Peyer's patch (tissue), 4 donors: ENCODE measurements around the gene ALPL. TPM values are rescaled to one million over a fixed set of nuclear protein-coding genes. Genes with fewer than 3 reads are reported as not detected.
A peak's percentile ranks its signal among the peaks of the same experiment; 100 is the strongest.

ENCODE experiments used
- DNase-seq, 3 donors: peaks; one replicate each; pipeline ENCODE4 v3.0.0-alpha.2; 2017 to 2019
- H3K27ac ChIP-seq, 4 donors: fragments of 200-600 bp; sonication (generic); one replicate each; pipeline ENCODE4 v1.5.1; 2016 to 2019
- H3K27me3 ChIP-seq, 2 donors: fragments of 200-600 bp; sonication (generic); one replicate each; pipeline ENCODE4 v1.5.1; 2019
- H3K36me3 ChIP-seq, 3 donors: fragments of 200-600 bp; sonication (generic); one replicate each; pipeline ENCODE4 v1.5.1; 2016 to 2019
- H3K4me1 ChIP-seq, 4 donors: fragments of 200-600 bp; sonication (generic); one replicate each; pipeline ENCODE4 v1.5.1; 2016 to 2019
- H3K4me3 ChIP-seq, 4 donors: fragments of 200-600 bp; sonication (generic); 1 replicate in 3 of 4; 2 replicates in 1 of 4; pipeline ENCODE4 v1.5.1; 2016 to 2019; ENCODE audit warnings: mild to moderate bottlenecking in 1 of 4
- H3K9me3 ChIP-seq, 4 donors: fragments of 200-600 bp; sonication (generic); one replicate each; pipeline ENCODE4 v1.5.1; 2016 to 2019; ENCODE audit warnings: mild to moderate bottlenecking in 1 of 4
- CTCF ChIP-seq, 6 experiments: fragments of 450-650 bp in 4 of 6; fragments of 200-600 bp in 2 of 6; sonication (generic) in 1 of 6; IDR thresholded peaks; one replicate each; pipeline ENCODE4 v1.5.1; 2017 to 2019; ENCODE audit warnings: antibody characterized with exemption in 6 of 6, mild to moderate bottlenecking in 3 of 6, moderate library complexity in 1 of 6
- POLR2A ChIP-seq, 2 donors: fragments of 450-650 bp; IDR thresholded peaks; one replicate each; pipeline ENCODE4 v1.5.1; 2017; ENCODE audit warnings: antibody characterized with exemption in 2 of 2, mild to moderate bottlenecking in 2 of 2, moderate library complexity in 2 of 2
- total RNA-seq, 4 donors: library from RNA; depleted of rRNA; stranded (reverse); fragments of >200 nt; gene quantifications; one replicate each; pipeline ENCODE4 v1.1.0, GENCODE V29; 2016

The ALPL gene
- total RNA-seq, 4 donors from 2014 or later = 0.70 to 10.7 (median 2.2) TPM

GRCh38 chr1:21522525-21523038 lies 13.4 kb downstream of the ALPL start:
- Histone ChIP-seq H3K27ac (no peak overlapping the region), H3K27me3 (no peaks in the 10 kb centered on the region), H3K36me3 (no peaks in the 10 kb centered on the region), H3K4me1 (peaks cover 0 to 16% (median 0%) of the 10 kb centered on the region in 4 donors), H3K4me3 (no peak overlapping the region), H3K9me3 (no peaks in the 10 kb centered on the region)
- no peak for DNase-seq
- no peak for TF ChIP-seq CTCF (IDR thresholded peaks at IDR 0.05)
- TF ChIP-seq POLR2A (IDR thresholded peaks at IDR 0.05) = no peak

- no peak for DNase-seq
- Histone ChIP-seq H3K36me3 (no peaks in the 10 kb centered on the region), H3K9me3 (no peaks in the 10 kb centered on the region), H3K27me3 (no peaks in the 10 kb centered on the region), H3K4me3 (no peak overlapping the region), H3K4me1 (peaks cover 0 to 16% (median 0%) of the 10 kb centered on the region in 4 donors), H3K27ac (peak overlapping the region in 1 of 4 donors; percentile 2)
- TF ChIP-seq CTCF (IDR thresholded peaks at IDR 0.05) (no peak), POLR2A (IDR thresholded peaks at IDR 0.05) (no peak)
These were observed 14.1 kb downstream of the ALPL start for GRCh38 chr1:21523297-21523813.

GRCh38 chr1:21524220-21524619 lies 15.0 kb downstream of the ALPL start:
- TF ChIP-seq CTCF (IDR thresholded peaks at IDR 0.05) (no peak), POLR2A (IDR thresholded peaks at IDR 0.05) (no peak)
- H3K27ac ChIP-seq = no peak overlapping the region

GRCh38 chr1:21524686-21525339 lies 15.6 kb downstream of the ALPL start:
- DNase-seq = peak in 2 of 3 donors; percentile 58 to 66

More at GRCh38 chr1:21524220-21524619, 15.0 kb downstream of the ALPL start:
- no peaks in the 10 kb centered on the region for H3K36me3 ChIP-seq
- H3K9me3 ChIP-seq = no peaks in the 10 kb centered on the region
- H3K4me3 ChIP-seq = no peak overlapping the region
- no peaks in the 10 kb centered on the region for H3K27me3 ChIP-seq
- H3K4me1 ChIP-seq = peaks cover 0 to 16% (median 0%) of the 10 kb centered on the region in 4 donors
- DNase-seq = no peak

GRCh38 chr1:21525340-21525717 lies 16.1 kb downstream of the ALPL start:
- TF ChIP-seq POLR2A (IDR thresholded peaks at IDR 0.05) = no peak
- no peak for TF ChIP-seq CTCF (IDR thresholded peaks at IDR 0.05)
- Histone ChIP-seq H3K27me3 (no peaks in the 10 kb centered on the region), H3K36me3 (no peaks in the 10 kb centered on the region), H3K9me3 (no peaks in the 10 kb centered on the region), H3K27ac (peak overlapping the region in 1 of 4 donors; percentile 30), H3K4me3 (no peak overlapping the region), H3K4me1 (peaks cover 0 to 16% (median 0%) of the 10 kb centered on the region in 4 donors)
- no peak for DNase-seq

More at GRCh38 chr1:21524686-21525339, 15.6 kb downstream of the ALPL start:
- no peaks in the 10 kb centered on the region for H3K27me3 ChIP-seq
- peaks cover 0 to 16% (median 0%) of the 10 kb centered on the region in 4 donors for H3K4me1 ChIP-seq
- no peak for TF ChIP-seq POLR2A (IDR thresholded peaks at IDR 0.05)
- no peak for TF ChIP-seq CTCF (IDR thresholded peaks at IDR 0.05)
- H3K36me3 ChIP-seq = no peaks in the 10 kb centered on the region
- peak overlapping the region in 1 of 4 donors; percentile 30 for H3K27ac ChIP-seq
- no peak overlapping the region for H3K4me3 ChIP-seq
- no peaks in the 10 kb centered on the region for H3K9me3 ChIP-seq
